HEK293 (cell line): ENCODE data around the gene MEIOC.

ENCODE experiments used
- CTCF ChIA-PET: fragments of 350-600 bp; formaldehyde crosslinking; extraction: SDS; loops from one replicate; lab custom pipeline; 2021; ENCODE audit warnings: antibody characterized with exemption; lab: Yijun Ruan, JAX
- POLR2A ChIA-PET: fragments of 300-600 bp; formaldehyde crosslinking; extraction: SDS; loops from one replicate; lab custom pipeline; 2020; ENCODE audit warnings: antibody characterized with exemption, inconsistent platforms; lab: Yijun Ruan, JAX
- H3K27ac ChIP-seq: fragments of 200-500 bp; sonication (Bioruptor generic); 2 replicates; pipeline ENCODE4 v1.5.1; 2014; ENCODE audit warnings: low read depth, low read length, control low read depth, inconsistent platforms; ENCODE audit errors: extremely low read depth
- H3K36me3 ChIP-seq, 2 experiments: fragments of 200-500 bp in 1 of 2; sonication (Bioruptor generic) in 1 of 2; 1 replicate in 1 of 2; 2 replicates in 1 of 2; pipeline ENCODE4 v1.5.1; 2014 to 2017; ENCODE audit warnings: inconsistent platforms in 2 of 2, low read length in 2 of 2; ENCODE audit not compliant: control insufficient read depth in 2 of 2, insufficient read depth in 1 of 2
- H3K4me1 ChIP-seq: fragments of 200-500 bp; sonication (Bioruptor generic); 2 replicates; pipeline ENCODE4 v1.5.1; 2014; ENCODE audit warnings: mild to moderate bottlenecking, low read length, inconsistent platforms; ENCODE audit not compliant: control insufficient read depth, insufficient read depth
- H3K4me3 ChIP-seq: 2 replicates; pipeline ENCODE4 v1.5.1; 2011; ENCODE audit warnings: low read depth, mild to moderate bottlenecking, control low read depth, low read length, moderate library complexity
- H3K9me3 ChIP-seq: fragments of 200-500 bp; sonication (Bioruptor generic); 2 replicates; pipeline ENCODE4 v1.5.1; 2014; ENCODE audit warnings: low read depth, low read length, inconsistent platforms; ENCODE audit not compliant: control insufficient read depth, insufficient read depth
- GLIS2 ChIP-seq: fragments of 450-650 bp; formaldehyde crosslinking; IDR thresholded peaks from 2 replicates; pipeline ENCODE4 v1.5.1; 2016; ENCODE audit warnings: missing biosample characterization, missing genetic modification characterization
- HIC1 ChIP-seq: fragments of 450-650 bp; formaldehyde crosslinking; IDR thresholded peaks from 2 replicates; pipeline ENCODE4 v1.5.1; 2016; ENCODE audit warnings: missing biosample characterization, missing genetic modification characterization
- HOXC10 ChIP-seq: sonication (generic); formaldehyde crosslinking; IDR thresholded peaks from 2 replicates; pipeline ENCODE4 v1.8.1; 2023; ENCODE audit warnings: mild to moderate bottlenecking, missing genetic modification reagents
- KLF7 ChIP-seq: fragments of 450-650 bp; formaldehyde crosslinking; IDR thresholded peaks from 2 replicates; pipeline ENCODE4 v1.5.1; 2016; ENCODE audit warnings: missing biosample characterization, missing genetic modification characterization, borderline replicate concordance
- KLF8 ChIP-seq: fragments of 450-650 bp; formaldehyde crosslinking; IDR thresholded peaks from 2 replicates; pipeline ENCODE4 v1.5.1; 2016; ENCODE audit warnings: missing biosample characterization, missing genetic modification characterization
- SALL2 ChIP-seq: fragments of 450-650 bp; formaldehyde crosslinking; IDR thresholded peaks from 2 replicates; pipeline ENCODE4 v1.5.0; 2017; ENCODE audit warnings: missing biosample characterization, mild to moderate bottlenecking, missing genetic modification characterization, borderline replicate concordance
- SP2 ChIP-seq: fragments of 450-650 bp; formaldehyde crosslinking; IDR thresholded peaks from 2 replicates; pipeline ENCODE4 v1.5.1; 2016; ENCODE audit warnings: missing biosample characterization, missing genetic modification characterization
- ZFP37 ChIP-seq: fragments of 450-650 bp; formaldehyde crosslinking; IDR thresholded peaks from 2 replicates; pipeline ENCODE4 v1.5.1; 2016; ENCODE audit warnings: missing biosample characterization, missing genetic modification characterization
- ZNF121 ChIP-seq: fragments of 450-650 bp; formaldehyde crosslinking; IDR thresholded peaks from 2 replicates; pipeline ENCODE4 v1.5.1; 2016; ENCODE audit warnings: missing biosample characterization, missing genetic modification characterization
- ZNF184 ChIP-seq: fragments of 450-650 bp; IDR thresholded peaks from 2 replicates; pipeline ENCODE4 v1.5.1; 2018; ENCODE audit warnings: missing biosample characterization, mild to moderate bottlenecking, missing genetic modification characterization
- ZNF221 ChIP-seq: fragments of 450-650 bp; formaldehyde crosslinking; IDR thresholded peaks from 2 replicates; pipeline ENCODE4 v1.5.1; 2017; ENCODE audit warnings: missing biosample characterization, missing genetic modification characterization, borderline replicate concordance
- ZNF24 ChIP-seq: fragments of 450-650 bp; formaldehyde crosslinking; IDR thresholded peaks from 2 replicates; pipeline ENCODE4 v1.5.1; 2016; ENCODE audit warnings: missing biosample characterization, missing genetic modification characterization
- ZNF248 ChIP-seq: fragments of 450-650 bp; formaldehyde crosslinking; IDR thresholded peaks from 2 replicates; pipeline ENCODE4 v1.5.1; 2017; ENCODE audit warnings: missing biosample characterization, missing genetic modification characterization
- ZNF274 ChIP-seq, 2 experiments: fragments of 200-500 bp in 1 of 2; fragments of 450-650 bp in 1 of 2; sonication (Bioruptor generic) in 1 of 2; formaldehyde crosslinking in 1 of 2; IDR thresholded peaks; 2 replicates each; pipeline versions ENCODE4 v1.5.1 to v1.6.1; 2014 to 2016; ENCODE audit warnings: borderline replicate concordance in 1 of 2, inconsistent platforms in 1 of 2, low read length in 1 of 2, missing biosample characterization in 1 of 2, missing genetic modification characterization in 1 of 2
- ZNF433 ChIP-seq: fragments of 450-650 bp; formaldehyde crosslinking; IDR thresholded peaks from 2 replicates; pipeline ENCODE4 v1.5.1; 2016; ENCODE audit warnings: missing biosample characterization, missing genetic modification characterization, low read depth
- ZNF501 ChIP-seq: fragments of 450-650 bp; formaldehyde crosslinking; IDR thresholded peaks from 2 replicates; pipeline ENCODE4 v1.5.1; 2016; ENCODE audit warnings: missing biosample characterization, missing genetic modification characterization
- ZNF510 ChIP-seq: fragments of 450-650 bp; formaldehyde crosslinking; IDR thresholded peaks from 2 replicates; pipeline ENCODE4 v1.5.1; 2018; ENCODE audit warnings: mild to moderate bottlenecking, missing genetic modification characterization, missing biosample characterization; ENCODE audit not compliant: insufficient replicate concordance
- ZNF580 ChIP-seq: fragments of 450-650 bp; formaldehyde crosslinking; IDR thresholded peaks from 2 replicates; pipeline ENCODE4 v1.5.1; 2016; ENCODE audit warnings: missing biosample characterization, missing genetic modification characterization
- ZNF600 ChIP-seq: fragments of 450-650 bp; formaldehyde crosslinking; IDR thresholded peaks from 2 replicates; pipeline ENCODE4 v1.5.1; 2016; ENCODE audit warnings: missing biosample characterization, missing genetic modification characterization
- ZNF704 ChIP-seq: fragments of 450-650 bp; formaldehyde crosslinking; IDR thresholded peaks from 2 replicates; pipeline ENCODE4 v1.5.1; 2016; ENCODE audit warnings: missing biosample characterization, missing genetic modification characterization
- ZNF76 ChIP-seq: fragments of 450-650 bp; formaldehyde crosslinking; IDR thresholded peaks from 2 replicates; pipeline ENCODE4; 2016; ENCODE audit warnings: low read depth, missing biosample characterization, missing genetic modification characterization, borderline replicate concordance
- ZNF768 ChIP-seq: fragments of 450-650 bp; formaldehyde crosslinking; IDR thresholded peaks from 2 replicates; pipeline ENCODE4 v1.5.1; 2018; ENCODE audit warnings: missing biosample characterization, mild to moderate bottlenecking, missing genetic modification characterization
- ZNF776 ChIP-seq: fragments of 450-650 bp; formaldehyde crosslinking; IDR thresholded peaks from 2 replicates; pipeline ENCODE4 v1.5.0; 2017; ENCODE audit warnings: missing biosample characterization, missing genetic modification characterization, borderline replicate concordance
- ZNF792 ChIP-seq: fragments of 450-650 bp; formaldehyde crosslinking; IDR thresholded peaks from 2 replicates; pipeline ENCODE4 v1.5.1; 2016; ENCODE audit warnings: missing biosample characterization, missing genetic modification characterization
- ZSCAN16 ChIP-seq: fragments of 450-650 bp; formaldehyde crosslinking; IDR thresholded peaks from 2 replicates; pipeline ENCODE4 v1.5.1; 2016; ENCODE audit warnings: missing biosample characterization, missing genetic modification characterization
- ZSCAN30 ChIP-seq: fragments of 450-650 bp; IDR thresholded peaks from 2 replicates; pipeline ENCODE4 v1.5.1; 2018; ENCODE audit warnings: missing biosample characterization, mild to moderate bottlenecking, missing genetic modification characterization, moderate library complexity
- TF ChIP-seq, protein P1 (sequence below): fragments of 450-650 bp; formaldehyde crosslinking; conservative IDR thresholded peaks from 2 replicates; pipeline ENCODE4 v1.5.1; 2016; ENCODE audit warnings: low read depth, missing biosample characterization, missing genetic modification characterization
- TF ChIP-seq, protein P2 (sequence below): fragments of 450-650 bp; IDR thresholded peaks from 2 replicates; pipeline ENCODE4 v1.5.1; 2018; ENCODE audit warnings: missing biosample characterization, mild to moderate bottlenecking, missing genetic modification characterization

The MEIOC gene

GRCh38 chr17:44708401-44709263 is 52.4 kb downstream of the MEIOC start, which contains the start of gene DBF4B:
Gene DBF4B (plus strand): TSS chr17:44708665. CDS start chr17:44708821, 156 bp downstream.
- POLR2A ChIA-PET: interaction anchor here (0.5 to 2.0 kb wide), 22 partner anchors 9 to 489 kb away, joined by 3 to 19 read pairs (median 4); partner anchors contain the start of genes ADAM11, CCDC43 and UBTF
- TF ChIP-seq HOXC10 (CRISPR knock-in tag): no peak
- no peak for TF ChIP-seq ZNF248 (tag by site-specific recombination)
- peak; percentile 41; the same call in 1 of the 2 replicates for TF ChIP-seq ZFP37 (tag by site-specific recombination)
- no peak for TF ChIP-seq GLIS2 (tag by site-specific recombination)
- peak; percentile 54; the same call in 1 of the 2 replicates for TF ChIP-seq HIC1 (tag by site-specific recombination)
- TF ChIP-seq, protein P1, sequence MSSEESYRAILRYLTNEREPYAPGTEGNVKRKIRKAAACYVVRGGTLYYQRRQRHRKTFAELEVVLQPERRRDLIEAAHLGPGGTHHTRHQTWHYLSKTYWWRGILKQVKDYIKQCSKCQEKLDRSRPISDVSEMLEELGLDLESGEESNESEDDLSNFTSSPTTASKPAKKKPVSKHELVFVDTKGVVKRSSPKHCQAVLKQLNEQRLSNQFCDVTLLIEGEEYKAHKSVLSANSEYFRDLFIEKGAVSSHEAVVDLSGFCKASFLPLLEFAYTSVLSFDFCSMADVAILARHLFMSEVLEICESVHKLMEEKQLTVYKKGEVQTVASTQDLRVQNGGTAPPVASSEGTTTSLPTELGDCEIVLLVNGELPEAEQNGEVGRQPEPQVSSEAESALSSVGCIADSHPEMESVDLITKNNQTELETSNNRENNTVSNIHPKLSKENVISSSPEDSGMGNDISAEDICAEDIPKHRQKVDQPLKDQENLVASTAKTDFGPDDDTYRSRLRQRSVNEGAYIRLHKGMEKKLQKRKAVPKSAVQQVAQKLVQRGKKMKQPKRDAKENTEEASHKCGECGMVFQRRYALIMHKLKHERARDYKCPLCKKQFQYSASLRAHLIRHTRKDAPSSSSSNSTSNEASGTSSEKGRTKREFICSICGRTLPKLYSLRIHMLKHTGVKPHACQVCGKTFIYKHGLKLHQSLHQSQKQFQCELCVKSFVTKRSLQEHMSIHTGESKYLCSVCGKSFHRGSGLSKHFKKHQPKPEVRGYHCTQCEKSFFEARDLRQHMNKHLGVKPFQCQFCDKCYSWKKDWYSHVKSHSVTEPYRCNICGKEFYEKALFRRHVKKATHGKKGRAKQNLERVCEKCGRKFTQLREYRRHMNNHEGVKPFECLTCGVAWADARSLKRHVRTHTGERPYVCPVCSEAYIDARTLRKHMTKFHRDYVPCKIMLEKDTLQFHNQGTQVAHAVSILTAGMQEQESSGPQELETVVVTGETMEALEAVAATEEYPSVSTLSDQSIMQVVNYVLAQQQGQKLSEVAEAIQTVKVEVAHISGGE (tag by site-specific recombination): peak; percentile 72
- TF ChIP-seq ZSCAN16 (tag by site-specific recombination): no peak
- TF ChIP-seq KLF7: peak; percentile 55
- TF ChIP-seq, protein P2, sequence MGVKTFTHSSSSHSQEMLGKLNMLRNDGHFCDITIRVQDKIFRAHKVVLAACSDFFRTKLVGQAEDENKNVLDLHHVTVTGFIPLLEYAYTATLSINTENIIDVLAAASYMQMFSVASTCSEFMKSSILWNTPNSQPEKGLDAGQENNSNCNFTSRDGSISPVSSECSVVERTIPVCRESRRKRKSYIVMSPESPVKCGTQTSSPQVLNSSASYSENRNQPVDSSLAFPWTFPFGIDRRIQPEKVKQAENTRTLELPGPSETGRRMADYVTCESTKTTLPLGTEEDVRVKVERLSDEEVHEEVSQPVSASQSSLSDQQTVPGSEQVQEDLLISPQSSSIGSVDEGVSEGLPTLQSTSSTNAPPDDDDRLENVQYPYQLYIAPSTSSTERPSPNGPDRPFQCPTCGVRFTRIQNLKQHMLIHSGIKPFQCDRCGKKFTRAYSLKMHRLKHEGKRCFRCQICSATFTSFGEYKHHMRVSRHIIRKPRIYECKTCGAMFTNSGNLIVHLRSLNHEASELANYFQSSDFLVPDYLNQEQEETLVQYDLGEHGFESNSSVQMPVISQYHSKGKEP: 0 out of 2 replicates have a peak, but pooled peaks have one; percentile 20
- TF ChIP-seq ZNF24: peak; percentile 82; the same call in 1 of the 2 replicates
- TF ChIP-seq ZNF768: no peak; the same call in 1 of the 2 replicates
- no peak for TF ChIP-seq ZNF274 (IDR thresholded peaks at IDR 0.05; ENCODE audit: low read length)
- TF ChIP-seq ZNF274 (tag by site-specific recombination; IDR thresholded peaks at IDR 0.05; ENCODE audit: borderline replicate concordance): no peak
- no peak for TF ChIP-seq ZNF776
- peak; percentile 60 for TF ChIP-seq ZNF704 (tag by site-specific recombination)
- peak; percentile 88 for TF ChIP-seq ZNF580 (tag by site-specific recombination)
- peak; percentile 60; the same call in 1 of the 2 replicates for TF ChIP-seq ZSCAN30
- no peak for TF ChIP-seq ZNF433 (tag by site-specific recombination)
- TF ChIP-seq ZNF121 (tag by site-specific recombination): no peak
- no peak for TF ChIP-seq ZNF184 (tag by site-specific recombination)
- TF ChIP-seq SP2: peak; percentile 54
- TF ChIP-seq SALL2 (tag by site-specific recombination): no peak
- TF ChIP-seq KLF8 (tag by site-specific recombination): peak; percentile 98
- peak; percentile 42; the same call in 1 of the 2 replicates for TF ChIP-seq ZNF792 (tag by site-specific recombination)
- peak; percentile 77; the same call in 1 of the 2 replicates for TF ChIP-seq ZNF600 (tag by site-specific recombination)
- peak; percentile 85 for TF ChIP-seq ZNF76 (tag by site-specific recombination)
- TF ChIP-seq ZNF510 (tag by site-specific recombination): no peak
- peak; percentile 78 for TF ChIP-seq ZNF501 (tag by site-specific recombination)
- no peak for TF ChIP-seq ZNF221 (tag by site-specific recombination)

More at GRCh38 chr17:44708401-44709263, 52.4 kb downstream of the MEIOC start, which contains the start of gene DBF4B:
- CTCF ChIA-PET: interaction anchor here (0.7 to 1.5 kb wide), 2 partner anchors 19 to 31 kb away, joined by 3 read pairs; partner anchors contain the start of gene CCDC43
- peaks cover 7 to 22% of the 10 kb centered on the region in 2 experiments for H3K36me3 ChIP-seq
- H3K4me3 ChIP-seq: peak within 1 kb of the TSS; percentile 97
- peaks cover 12% of the 10 kb centered on the region for H3K4me1 ChIP-seq
- no peaks in the 10 kb centered on the region for H3K9me3 ChIP-seq
- H3K27ac ChIP-seq: peak within 1 kb of the TSS; percentile 82
